Trophoblast cell (in vitro differentiated cells and primary cell): Measurements from ENCODE around the gene SAMD3.
"Not testable (repeated sequence)": the region's sequence is repeated elsewhere in the genome, so short reads cannot be mapped to it uniquely, and the experiment has no call there.

Source experiments
- DNase-seq, 2 donors: peaks; one replicate each; pipeline ENCODE4 v3.0.0-alpha.2; 2016
- H2AFZ ChIP-seq: 2 replicates; pipeline ENCODE4 v1.6.1; 2013; ENCODE audit warnings: low read length, moderate library complexity, mild to moderate bottlenecking; ENCODE audit not compliant: insufficient read depth, poor library complexity
- H2AK5ac ChIP-seq: 2 replicates; pipeline ENCODE4 v1.6.1; 2013; ENCODE audit warnings: mild to moderate bottlenecking, low read length
- H2BK120ac ChIP-seq: 2 replicates; pipeline ENCODE4 v1.6.1; 2013; ENCODE audit warnings: low read length, mild to moderate bottlenecking, moderate library complexity; ENCODE audit not compliant: insufficient read depth, poor library complexity
- H2BK12ac ChIP-seq: 2 replicates; pipeline ENCODE4 v1.6.1; 2013; ENCODE audit warnings: mild to moderate bottlenecking, low read length, moderate library complexity
- H2BK5ac ChIP-seq: 2 replicates; pipeline ENCODE4 v1.6.1; 2013; ENCODE audit warnings: low read length, low read depth, moderate library complexity, mild to moderate bottlenecking; ENCODE audit not compliant: poor library complexity
- H3K14ac ChIP-seq: 2 replicates; pipeline ENCODE4 v1.6.1; 2013; ENCODE audit warnings: mild to moderate bottlenecking, low read length
- H3K18ac ChIP-seq: 2 replicates; pipeline ENCODE4 v1.6.1; 2013; ENCODE audit warnings: mild to moderate bottlenecking, low read length
- H3K23ac ChIP-seq: 2 replicates; pipeline ENCODE4 v1.6.1; 2013; ENCODE audit warnings: low read length
- H3K27ac ChIP-seq: 2 replicates; pipeline ENCODE4 v1.5.1; 2013; ENCODE audit warnings: low read depth, mild to moderate bottlenecking, inconsistent platforms, low read length, moderate library complexity
- H3K27me3 ChIP-seq: 2 replicates; pipeline ENCODE4 v1.6.1; 2013; ENCODE audit warnings: inconsistent platforms, mild to moderate bottlenecking, low read length, moderate library complexity; ENCODE audit not compliant: insufficient read depth
- H3K36me3 ChIP-seq, 2 experiments: 1 replicate in 1 of 2; 2 replicates in 1 of 2; pipeline ENCODE4 v1.6.1; 2013; ENCODE audit warnings: low read length in 2 of 2, mild to moderate bottlenecking in 2 of 2, moderate library complexity in 1 of 2; ENCODE audit not compliant: insufficient read depth in 2 of 2, control insufficient read depth in 1 of 2
- H3K4ac ChIP-seq: 2 replicates; pipeline ENCODE4 v1.6.1; 2013; ENCODE audit warnings: low read depth, mild to moderate bottlenecking, low read length, moderate library complexity
- H3K4me1 ChIP-seq, 2 experiments: 1 replicate in 1 of 2; 2 replicates in 1 of 2; pipeline ENCODE4 v1.6.1; 2013; ENCODE audit warnings: low read length in 2 of 2, mild to moderate bottlenecking in 2 of 2, moderate library complexity in 1 of 2; ENCODE audit not compliant: insufficient read depth in 2 of 2, control insufficient read depth in 1 of 2
- H3K4me2 ChIP-seq: 2 replicates; pipeline ENCODE4 v1.6.1; 2013; ENCODE audit warnings: inconsistent platforms, mild to moderate bottlenecking, low read length, moderate library complexity
- H3K4me3 ChIP-seq: 2 replicates; pipeline ENCODE4 v1.5.1; 2013; ENCODE audit warnings: mild to moderate bottlenecking, low read depth, low read length, inconsistent platforms
- H3K79me1 ChIP-seq: one replicate; pipeline ENCODE4 v1.6.1; 2013; ENCODE audit warnings: low read length
- H3K79me2 ChIP-seq: 2 replicates; pipeline ENCODE4 v1.6.1; 2013; ENCODE audit warnings: low read length, mild to moderate bottlenecking; ENCODE audit not compliant: control insufficient read depth, insufficient read depth, poor library complexity
- H3K9ac ChIP-seq: 2 replicates; pipeline ENCODE4 v1.6.1; 2013; ENCODE audit warnings: mild to moderate bottlenecking, low read length
- H3K9me3 ChIP-seq: 2 replicates; pipeline ENCODE4 v1.6.1; 2013; ENCODE audit warnings: low read depth, mild to moderate bottlenecking, control low read depth, inconsistent platforms, low read length; ENCODE audit not compliant: insufficient read depth
- H4K12ac ChIP-seq: 2 replicates; pipeline ENCODE4 v1.6.1; 2013; ENCODE audit warnings: low read depth, mild to moderate bottlenecking, low read length, moderate library complexity
- H4K8ac ChIP-seq: 2 replicates; pipeline ENCODE4 v1.6.1; 2013; ENCODE audit warnings: low read depth, mild to moderate bottlenecking, low read length, moderate library complexity
- H4K91ac ChIP-seq: one replicate; pipeline ENCODE4 v1.6.1; 2013; ENCODE audit warnings: low read depth, mild to moderate bottlenecking, low read length, moderate library complexity
- WGBS: extraction: QIAGEN DNeasy Blood & Tissue Kit; methylation state at CpG from one replicate; pipeline ENCODE4 v1.1.7; 2013; ENCODE audit warnings: missing lambda C conversion rate; ENCODE audit not compliant: insufficient read length, insufficient coverage; ENCODE audit errors: extremely low coverage; 5-methylcytosine and 5-hydroxymethylcytosine counted together

SAMD3 gene

GRCh38 chr6:130156908-130157307 lies 65.8 kb downstream of the SAMD3 start:
- WGBS: no CpG with 5 or more reads among the region's 5 CpGs
- H2BK5ac ChIP-seq: no peak overlapping the region

GRCh38 chr6:130152908-130153510 lies 69.7 kb downstream of the SAMD3 start:
- WGBS: no CpG with 5 or more reads among the region's 6 CpGs
- H4K8ac ChIP-seq: no peak overlapping the region
- no peak overlapping the region for H3K9ac ChIP-seq
- no peak overlapping the region for H2BK5ac ChIP-seq
- H3K4me2 ChIP-seq: no peak overlapping the region
- H3K23ac ChIP-seq: no peak overlapping the region
- no peaks in the 10 kb centered on the region for H3K36me3 ChIP-seq
- no peak overlapping the region for H3K18ac ChIP-seq
- H3K79me2 ChIP-seq: no peaks in the 10 kb centered on the region
- no peak overlapping the region for H3K27ac ChIP-seq
- no peaks in the 10 kb centered on the region for H3K27me3 ChIP-seq
- no peaks in the 10 kb centered on the region for H3K79me1 ChIP-seq
- no peak overlapping the region for H2AK5ac ChIP-seq
- DNase-seq: no peak
- H3K9me3 ChIP-seq: no peaks in the 10 kb centered on the region
- H4K12ac ChIP-seq: no peak overlapping the region
- no peak overlapping the region for H3K14ac ChIP-seq
- H3K4me3 ChIP-seq: no peak overlapping the region
- no peak overlapping the region for H2AFZ ChIP-seq
- H3K4ac ChIP-seq: no peak overlapping the region
- no peak overlapping the region for H4K91ac ChIP-seq
- no peak overlapping the region for H2BK120ac ChIP-seq
- no peak overlapping the region for H2BK12ac ChIP-seq
- no peaks in the 10 kb centered on the region for H3K4me1 ChIP-seq

More at GRCh38 chr6:130156908-130157307, 65.8 kb downstream of the SAMD3 start:
- Histone ChIP-seq H2BK120ac (no peak overlapping the region), H4K12ac (no peak overlapping the region), H3K23ac (no peak overlapping the region), H3K9ac (no peak overlapping the region), H3K4me3 (no peak overlapping the region), H4K91ac (no peak overlapping the region), H2AK5ac (no peak overlapping the region), H3K4me1 (no peaks in the 10 kb centered on the region), H3K18ac (no peak overlapping the region), H3K4ac (no peak overlapping the region), H3K4me2 (no peak overlapping the region), H3K27ac (no peak overlapping the region), H4K8ac (no peak overlapping the region), H2BK12ac (no peak overlapping the region), H3K36me3 (no peaks in the 10 kb centered on the region), H2AFZ (no peak overlapping the region), H3K14ac (no peak overlapping the region), H3K79me2 (no peaks in the 10 kb centered on the region), H3K9me3 (no peaks in the 10 kb centered on the region), H3K27me3 (no peaks in the 10 kb centered on the region), H3K79me1 (no peaks in the 10 kb centered on the region)
- no peak for DNase-seq

- whole genome bisulfite sequencing: no CpG with 5 or more reads among the region's 8 CpGs
- no peak overlapping the region for H3K27ac ChIP-seq
- no peak overlapping the region for H3K18ac ChIP-seq
- no peak for DNase-seq
- no peak overlapping the region for H3K4ac ChIP-seq
- H3K4me2 ChIP-seq: no peak overlapping the region
- no peak overlapping the region for H3K4me3 ChIP-seq
- H3K9ac ChIP-seq: no peak overlapping the region
- H3K14ac ChIP-seq: no peak overlapping the region
- H2BK5ac ChIP-seq: no peak overlapping the region
- H3K79me2 ChIP-seq: no peaks in the 10 kb centered on the region
- no peak overlapping the region for H2BK12ac ChIP-seq
- H4K8ac ChIP-seq: no peak overlapping the region
- H3K9me3 ChIP-seq: no peaks in the 10 kb centered on the region
- H2AK5ac ChIP-seq: no peak overlapping the region
- no peak overlapping the region for H2BK120ac ChIP-seq
- no peaks in the 10 kb centered on the region for H3K79me1 ChIP-seq
- H4K91ac ChIP-seq: no peak overlapping the region
- no peak overlapping the region for H3K23ac ChIP-seq
- H3K27me3 ChIP-seq: no peaks in the 10 kb centered on the region
- H4K12ac ChIP-seq: no peak overlapping the region
- no peak overlapping the region for H2AFZ ChIP-seq
- H3K4me1 ChIP-seq: no peaks in the 10 kb centered on the region
- no peaks in the 10 kb centered on the region for H3K36me3 ChIP-seq
These were observed 71.8 kb downstream of the SAMD3 start for GRCh38 chr6:130150906-130151305.

- H2AFZ ChIP-seq, H3K14ac ChIP-seq, H3K18ac ChIP-seq, H2BK5ac ChIP-seq, H3K4me3 ChIP-seq, H3K9me3 ChIP-seq, H3K4ac ChIP-seq, H3K9ac ChIP-seq, H2BK120ac ChIP-seq, H2BK12ac ChIP-seq, H3K4me1 ChIP-seq, H4K91ac ChIP-seq, H3K79me2 ChIP-seq, H4K8ac ChIP-seq, H3K79me1 ChIP-seq, H3K27ac ChIP-seq, H2AK5ac ChIP-seq, H3K23ac ChIP-seq, H3K27me3 ChIP-seq, DNase-seq, H3K4me2 ChIP-seq, H3K36me3 ChIP-seq, H4K12ac ChIP-seq: not testable (repeated sequence)
- WGBS: no CpG with 5 or more reads among the region's 2 CpGs
These were observed 73.7 kb downstream of the SAMD3 start for GRCh38 chr6:130149016-130149415.
